Stimulated activated CD4-positive, alpha-beta T cell treated with anti-CD3 and anti-CD28 coated beads, Interleukin-12 subunit alpha, Interleukin-12 subunit beta, amount 100 ng/mL, for 24 hours (primary cell): ENCODE results near the gene GNG8.
A peak's percentile ranks its signal among the peaks of the same experiment; 100 is the strongest.

Experiments used
- DNase-seq, 2 experiments: peaks; one replicate each; pipeline ENCODE4 v3.0.0-alpha.2; 2020; ENCODE audit warnings: low read depth in 2 of 2

The GNG8 gene

DNA sequence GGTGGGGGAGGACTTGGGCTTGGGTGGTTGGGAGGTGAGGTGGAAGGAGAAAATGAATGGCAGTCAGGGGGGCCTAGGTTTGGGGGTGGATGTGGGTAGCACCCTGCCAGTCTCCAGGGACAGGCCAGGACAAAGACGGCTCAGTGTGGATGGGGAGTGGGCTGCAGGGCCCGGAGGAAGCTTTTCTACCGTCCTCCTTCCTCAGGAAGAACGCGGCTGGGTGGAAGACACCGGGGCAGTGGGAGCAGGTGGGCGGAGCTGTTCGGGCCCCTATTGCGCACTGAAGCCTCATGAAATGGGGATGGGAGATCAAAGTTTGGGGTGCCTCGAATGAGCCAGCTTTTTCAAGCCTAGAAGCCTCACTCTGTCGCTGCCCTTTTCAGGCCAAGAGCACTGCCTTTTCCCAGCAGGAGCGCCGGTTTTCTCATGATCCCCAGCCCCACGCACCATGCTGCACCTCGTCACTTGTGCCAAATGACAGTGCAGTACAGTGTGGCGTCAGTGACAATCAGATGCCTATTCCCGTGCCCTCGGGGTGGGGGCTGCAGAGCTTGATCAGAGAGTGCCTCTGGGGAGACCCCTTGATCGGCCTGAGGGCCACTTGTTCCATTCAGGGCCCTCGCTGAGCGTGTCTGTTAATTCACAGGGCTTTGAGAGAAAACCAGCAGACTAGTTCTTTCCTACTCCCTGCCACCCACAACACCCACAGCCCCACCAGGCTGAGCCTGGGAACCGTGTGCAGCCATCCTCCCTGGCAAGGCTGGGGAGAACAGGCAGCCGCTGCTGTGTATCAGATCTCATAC is 33.4 kb downstream of the GNG8 start:
- peak; percentile 54 to 64 for DNase-seq

DNA sequence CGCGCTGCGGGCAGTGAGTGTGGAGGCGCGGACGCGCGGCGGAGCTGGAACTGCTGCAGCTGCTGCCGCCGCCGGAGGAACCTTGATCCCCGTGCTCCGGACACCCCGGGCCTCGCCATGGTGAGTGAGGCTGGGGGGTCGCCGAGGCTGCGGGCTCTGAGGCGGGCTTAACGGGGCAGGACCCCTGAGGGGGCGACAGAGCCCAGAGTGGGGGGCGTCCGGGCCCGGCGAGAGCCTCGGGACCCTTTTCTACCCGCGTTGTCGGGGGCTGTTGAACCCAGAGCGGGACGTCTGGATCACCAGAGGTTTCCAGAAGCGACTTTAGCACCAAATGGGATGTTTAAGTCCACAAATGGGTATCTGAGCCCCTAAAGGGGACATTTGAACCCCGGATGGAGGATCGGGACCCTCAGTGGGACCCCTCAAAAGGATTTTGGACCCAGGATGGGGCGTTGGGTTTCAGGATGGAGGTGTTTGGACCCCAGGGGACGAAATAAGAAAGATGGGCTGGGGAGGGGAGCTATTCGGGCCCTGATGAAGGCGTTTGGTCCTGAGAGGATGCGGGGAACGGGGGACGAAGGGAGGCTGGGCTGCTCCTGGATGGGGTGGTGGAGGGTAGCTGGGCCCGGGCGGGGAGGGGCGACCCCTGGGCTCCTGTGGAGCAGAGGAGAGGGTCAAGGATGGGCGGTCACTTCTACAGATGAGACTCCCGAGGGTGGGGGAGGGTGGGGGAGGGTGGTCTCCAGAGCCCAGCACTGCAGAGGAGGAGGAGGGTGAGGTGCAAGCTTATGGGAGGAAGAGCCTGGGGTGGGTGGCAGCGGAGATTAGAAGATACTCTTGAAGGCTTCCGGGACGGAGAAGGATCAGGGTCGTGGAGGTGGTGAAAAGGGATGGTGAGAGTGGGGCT is 34.4 kb downstream of the GNG8 start, which contains the start of gene CALM3:
Gene CALM3 (plus strand): TSS at position 13 of the 907 bp plus-strand sequence. CDS start 105 bp downstream, at position 118.
- no peak for DNase-seq

DNA sequence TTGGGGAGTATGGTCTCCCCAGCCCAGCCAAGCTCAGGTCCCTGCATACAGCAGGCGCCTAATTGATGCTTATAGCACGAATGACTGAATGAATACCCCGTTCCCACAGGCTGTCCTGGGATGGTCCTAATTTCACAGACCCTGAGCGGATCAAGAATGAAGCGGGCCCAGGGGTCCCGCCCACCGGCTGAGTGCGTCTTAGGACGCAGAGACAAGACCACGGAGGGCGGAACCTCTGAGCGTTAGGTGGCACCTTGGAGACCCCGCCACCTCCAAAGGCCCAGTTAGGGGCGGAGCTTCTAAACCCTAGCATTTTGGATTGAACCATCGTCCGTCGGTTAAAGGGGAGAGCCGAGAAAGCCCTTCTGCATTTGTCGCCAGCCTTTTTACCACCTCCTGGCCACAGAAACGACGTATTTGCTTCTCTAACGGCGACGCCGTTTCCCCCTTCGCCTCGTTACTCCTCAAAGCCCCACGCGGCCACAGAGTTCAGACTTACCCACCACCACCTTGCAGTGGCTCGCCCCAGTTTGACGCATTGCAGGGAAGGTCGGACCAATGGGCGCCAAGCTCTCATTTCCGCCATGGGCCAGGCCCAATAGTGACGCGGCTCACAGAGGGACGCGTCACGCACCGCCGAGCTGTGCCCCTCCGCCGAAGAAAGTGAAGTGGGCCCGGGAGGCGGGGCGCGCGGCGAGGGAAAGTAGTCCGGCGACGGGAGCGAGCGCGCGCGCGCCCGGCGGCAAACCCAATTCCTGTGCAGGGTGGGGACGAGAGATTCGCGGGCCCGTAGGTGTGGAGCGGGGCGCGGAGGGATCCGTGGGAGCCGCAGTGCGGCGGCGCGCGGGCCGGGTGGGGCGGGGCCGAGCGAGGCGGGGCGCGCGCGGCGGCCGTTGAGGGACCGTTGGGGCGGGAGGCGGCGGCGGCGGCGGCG is 35.4 kb downstream of the GNG8 start:
- peak; percentile 96 to 97 for DNase-seq

DNA sequence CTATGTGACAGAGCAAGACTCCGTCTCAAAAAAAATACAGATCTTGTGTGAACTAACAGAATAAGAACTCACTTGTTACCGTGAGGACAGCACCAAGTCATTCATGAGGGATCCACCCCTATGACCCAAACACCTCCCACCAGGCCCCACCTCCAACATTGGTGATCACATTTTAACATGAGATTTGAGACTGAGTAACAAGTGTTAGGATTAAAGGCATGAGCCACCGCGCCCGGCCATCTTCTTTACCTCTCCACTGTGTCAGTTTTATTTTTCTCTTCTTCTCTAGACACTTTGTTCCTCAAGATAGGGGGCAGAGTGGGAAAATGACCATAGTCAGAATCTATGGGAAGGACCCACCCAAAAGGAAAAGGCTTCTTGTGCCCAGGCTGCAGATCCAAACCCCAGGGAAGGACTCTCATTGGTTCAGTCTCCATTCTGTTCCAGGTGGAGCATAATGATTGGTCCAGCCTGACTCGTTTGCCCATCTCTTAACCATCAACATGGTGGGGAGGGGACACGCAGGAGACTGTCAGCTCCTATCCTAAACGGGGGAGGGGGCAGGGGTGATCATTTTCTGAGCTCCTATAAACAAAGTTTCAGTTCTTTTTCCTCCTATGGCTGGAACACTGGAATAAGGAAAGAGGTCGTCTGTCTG is 36.2 kb downstream of the GNG8 start:
- DNase-seq, result no peak

DNA sequence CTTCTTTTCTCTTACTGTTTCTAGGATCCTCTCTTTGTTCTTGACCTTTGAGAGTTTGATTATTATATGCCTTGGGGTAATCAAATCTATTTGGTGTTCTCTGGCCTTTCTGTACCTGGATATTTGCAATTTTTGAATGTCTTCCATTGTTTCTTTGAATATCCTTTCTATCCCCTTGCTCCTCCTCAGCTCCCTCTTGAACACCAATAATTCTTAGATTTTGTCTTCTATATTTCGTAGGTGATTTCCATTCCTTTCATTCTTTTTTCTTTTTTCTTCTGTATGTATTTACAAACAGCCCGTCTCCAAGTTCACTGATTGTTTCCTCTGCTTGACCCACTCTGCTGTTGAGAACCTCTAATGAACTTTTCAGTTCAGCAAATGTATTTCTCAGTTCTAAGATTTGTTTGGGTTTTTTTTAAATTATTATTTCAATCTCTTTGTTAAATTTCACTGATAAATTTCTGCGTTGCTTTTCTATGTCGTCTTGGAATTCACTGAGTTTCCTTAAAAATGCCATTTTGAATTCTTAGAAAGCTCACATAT is 37.6 kb downstream of the GNG8 start:
- no peak for DNase-seq

DNA sequence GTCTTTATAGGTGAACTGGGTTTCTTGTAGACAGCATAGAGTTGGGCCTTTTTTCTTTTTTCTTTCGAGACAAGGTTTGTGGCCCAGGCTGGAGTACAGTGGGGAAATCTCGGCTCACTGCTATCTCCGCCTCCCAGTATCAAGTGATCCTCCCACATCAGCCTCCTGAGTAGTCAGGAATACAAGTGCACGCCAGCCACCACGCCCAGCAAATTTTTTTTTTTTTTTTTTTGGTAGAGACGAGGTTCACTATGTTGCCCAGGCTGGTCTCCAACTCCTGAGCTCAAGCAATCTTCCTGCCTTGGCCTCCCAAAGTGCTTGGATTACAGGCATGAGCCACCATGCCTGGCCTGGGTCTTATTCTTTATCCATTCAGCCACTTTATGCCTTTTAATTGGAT is 40.0 kb downstream of the GNG8 start:
- DNase-seq, result no peak

DNA sequence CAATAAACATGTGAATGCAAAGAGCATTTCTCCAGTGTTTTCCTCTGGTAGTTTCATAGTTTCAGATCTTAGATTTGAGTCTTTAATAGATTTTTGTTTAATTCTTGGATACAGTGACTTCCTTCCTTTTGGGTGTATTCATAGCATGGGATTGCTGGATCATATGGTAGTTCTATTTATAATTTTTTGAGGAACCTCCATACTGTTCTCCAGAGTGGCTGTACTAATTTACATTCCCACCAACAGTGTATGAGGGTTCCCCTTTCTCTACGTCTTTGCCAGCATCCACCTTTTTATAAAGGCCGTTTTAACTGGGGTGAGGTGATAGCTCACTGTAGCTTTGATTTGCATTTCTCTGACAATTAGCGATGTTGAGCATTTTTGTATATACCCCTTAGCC is 44.1 kb downstream of the GNG8 start:
- DNase-seq, result no peak

DNA sequence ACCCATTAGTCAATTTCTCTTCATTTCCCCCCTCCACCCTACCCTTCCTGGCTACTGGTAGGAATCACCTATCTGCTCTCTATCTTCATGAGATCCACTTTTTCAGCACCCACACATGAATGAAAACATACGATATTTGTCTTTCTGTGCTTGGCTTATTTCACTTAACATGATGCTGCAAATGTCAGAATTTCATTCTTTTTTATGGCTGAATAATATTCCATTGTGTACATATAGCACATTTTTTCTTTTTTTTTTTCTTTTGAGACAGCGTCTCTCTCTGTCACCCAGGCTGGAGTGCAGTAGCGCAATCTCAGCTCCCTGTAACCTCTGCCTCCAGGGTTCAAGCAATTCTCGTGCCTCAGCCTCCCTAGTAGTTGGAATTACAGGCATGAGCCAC is 44.7 kb downstream of the GNG8 start:
- no peak for DNase-seq

DNA sequence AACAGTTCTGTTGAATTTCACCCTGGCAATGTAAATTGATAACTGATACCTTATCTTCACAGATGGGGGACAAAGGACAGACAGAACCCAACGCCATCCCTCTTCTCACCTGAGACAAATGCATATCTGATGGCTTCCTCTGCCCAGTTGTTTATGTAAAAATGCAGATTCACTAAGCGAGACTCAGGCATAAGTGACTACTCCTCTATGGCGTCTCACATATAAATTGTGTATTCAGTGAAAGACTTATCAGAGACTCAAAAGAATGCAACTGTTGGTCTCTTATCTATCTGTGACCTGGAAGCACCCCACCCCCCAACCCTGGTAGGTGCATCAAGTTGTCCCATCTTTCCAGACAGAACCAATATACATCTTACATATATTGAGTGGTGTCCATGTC is 48.1 kb downstream of the GNG8 start:
- DNase-seq, result no peak

DNA sequence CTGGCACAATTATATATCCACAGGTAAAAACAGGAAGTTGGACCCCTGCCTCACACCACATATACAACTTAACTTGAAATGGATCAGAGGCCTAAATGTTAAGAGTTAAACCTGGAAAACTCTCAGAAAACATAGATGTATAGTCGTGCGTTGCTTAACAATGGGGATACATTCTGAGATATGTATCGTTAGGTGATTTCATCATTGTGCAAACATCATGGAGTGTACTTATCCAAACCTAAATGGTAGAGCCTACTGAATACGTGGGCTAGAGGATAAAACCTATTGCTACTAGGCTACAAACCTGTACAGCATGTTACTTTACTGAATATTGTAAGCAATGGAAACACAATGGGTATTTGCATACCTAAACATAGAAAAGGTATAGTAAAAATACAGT is 49.7 kb downstream of the GNG8 start:
- no peak for DNase-seq

DNA sequence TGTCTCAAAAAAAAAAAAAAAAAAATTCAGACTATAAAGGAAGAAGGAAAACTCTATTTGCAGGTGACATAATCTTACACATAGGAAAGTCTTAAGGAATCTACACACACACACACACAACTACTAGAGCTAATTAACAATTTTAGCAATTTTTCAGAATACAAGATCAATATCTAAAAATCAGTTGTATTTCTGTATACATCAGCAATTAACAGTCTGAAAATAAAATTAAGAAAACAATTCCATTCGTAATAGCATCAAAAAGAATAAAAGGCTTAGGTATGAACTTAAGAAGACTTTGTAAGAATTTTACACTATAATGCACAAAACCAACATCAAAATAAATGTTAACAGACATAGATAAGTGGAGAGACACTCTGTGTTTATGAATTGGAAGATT is 50.5 kb downstream of the GNG8 start:
- no peak for DNase-seq
